Globus pallidus (tissue), 1 donor: ENCODE data around the gene TMPO.
"Not testable (repeated sequence)": the region's sequence is repeated elsewhere in the genome, so short reads cannot be mapped to it uniquely, and the experiment has no call there.

ENCODE experiments used
- DNase-seq: peaks from one replicate; pipeline ENCODE4 v3.0.0-alpha.2; 2015; ENCODE audit warnings: low spot score

Gene TMPO

GRCh38 chr12:98511806-98512205, 3.6 kb upstream of the TMPO start:
- DNase-seq = not testable (repeated sequence)

- no peak for DNase-seq
Measured at GRCh38 chr12:98513379-98514322, 1.7 kb upstream of the TMPO start.

GRCh38 chr12:98514982-98515286, 456 bp upstream of the TMPO start:
- no peak for DNase-seq

GRCh38 chr12:98516111-98516873, 902 bp downstream of the TMPO start:
- peak; percentile 86 for DNase-seq

GRCh38 chr12:98519257-98519907, 4.0 kb downstream of the TMPO start:
- no peak for DNase-seq

GRCh38 chr12:98530068-98530467, 14.7 kb downstream of the TMPO start:
- no peak for DNase-seq

- no peak for DNase-seq
Measured at GRCh38 chr12:98532687-98533304, 17.4 kb downstream of the TMPO start.

GRCh38 chr12:98533723-98534251, 18.4 kb downstream of the TMPO start:
- no peak for DNase-seq

GRCh38 chr12:98538031-98538430, 22.6 kb downstream of the TMPO start:
- DNase-seq = no peak

- no peak for DNase-seq
Measured at GRCh38 chr12:98543701-98544100, 28.3 kb downstream of the TMPO start.

- DNase-seq = no peak
Measured at GRCh38 chr12:98544751-98545150, 29.4 kb downstream of the TMPO start.

- DNase-seq = no peak
Measured at GRCh38 chr12:98549371-98550110, 34.2 kb downstream of the TMPO start.

- DNase-seq = no peak
Measured at GRCh38 chr12:98551787-98552186, 36.4 kb downstream of the TMPO start.

GRCh38 chr12:98558097-98558496, 42.7 kb downstream of the TMPO start:
- DNase-seq = not testable (repeated sequence)

- peak; percentile 84 for DNase-seq
Measured at GRCh38 chr12:98559666-98560065, 44.3 kb downstream of the TMPO start.

GRCh38 chr12:98561846-98562245, 46.5 kb downstream of the TMPO start:
- no peak for DNase-seq

GRCh38 chr12:98572010-98572409, 56.6 kb downstream of the TMPO start:
- DNase-seq = no peak

GRCh38 chr12:98574110-98574509, 58.7 kb downstream of the TMPO start:
- no peak for DNase-seq

GRCh38 chr12:98575013-98575412, 59.6 kb downstream of the TMPO start:
- no peak for DNase-seq

GRCh38 chr12:98576795-98577194, 61.4 kb downstream of the TMPO start:
- DNase-seq = not testable (repeated sequence)

GRCh38 chr12:98578392-98578791, 63.0 kb downstream of the TMPO start:
- DNase-seq = no peak
